Panc1 (cell line): ENCODE results near the gene RIC8B. TPM values are rescaled to one million over a fixed set of nuclear protein-coding genes. Genes with fewer than 3 reads are reported as not detected.

Experiments
- ATAC-seq: fragments of 200-7000 bp; cut with Tn5 transposase; 2 replicates; pipeline ENCODE4 v1.9.1; 2020; ENCODE audit warnings: mild to moderate bottlenecking, moderate library complexity
- BruUV-seq: library from RNA; stranded (reverse); fragments of 400-500 nt; replicated peaks from 2 replicates; lab custom pipeline; 2021; lab: Mats Ljungman, UMichigan
- CTCF ChIA-PET: fragments of 300-600 bp; sonication (Branson Sonifier 250); formaldehyde crosslinking; loops from one replicate; lab custom pipeline; 2022; ENCODE audit warnings: antibody characterized with exemption; lab: Charles Lee
- POLR2A ChIA-PET: fragments of 300-600 bp; sonication (Branson Sonifier 250); formaldehyde crosslinking; loops from one replicate; lab custom pipeline; 2022; ENCODE audit warnings: antibody characterized with exemption; lab: Charles Lee
- DNase-seq: peaks from one replicate; pipeline ENCODE4 v3.0.0-alpha.2; 2010; ENCODE audit warnings: low read depth, low spot score
- H3K27ac ChIP-seq: 2 replicates; pipeline ENCODE4 v1.5.1; 2011; ENCODE audit warnings: mild to moderate bottlenecking, low read length, inconsistent platforms
- H3K27me3 ChIP-seq: fragments of 200-500 bp; sonication (Bioruptor generic); 2 replicates; pipeline ENCODE4 v1.6.0; 2014; ENCODE audit warnings: low read length, inconsistent platforms; ENCODE audit not compliant: control insufficient read depth, insufficient read depth
- H3K36me3 ChIP-seq: fragments of 200-500 bp; sonication (Bioruptor generic); 2 replicates; pipeline ENCODE4 v1.5.1; 2014; ENCODE audit warnings: inconsistent platforms, mild to moderate bottlenecking, low read length, moderate library complexity; ENCODE audit not compliant: control insufficient read depth, insufficient read depth
- H3K4me1 ChIP-seq: 2 replicates; pipeline ENCODE4 v1.5.1; 2011; ENCODE audit warnings: inconsistent platforms, mild to moderate bottlenecking, low read length, moderate library complexity; ENCODE audit not compliant: control insufficient read depth, insufficient read depth
- H3K4me3 ChIP-seq, 2 experiments: 2 replicates each; pipeline ENCODE4 v1.5.1; 2011 to 2012; ENCODE audit warnings: low read depth in 2 of 2, low read length in 2 of 2, mild to moderate bottlenecking in 2 of 2, inconsistent platforms in 1 of 2, moderate library complexity in 1 of 2
- H3K9me3 ChIP-seq: fragments of 200-500 bp; sonication (Bioruptor generic); 2 replicates; pipeline ENCODE4 v1.5.1; 2014; ENCODE audit warnings: low read depth, mild to moderate bottlenecking, inconsistent platforms, low read length, moderate library complexity; ENCODE audit not compliant: control insufficient read depth, insufficient read depth
- POLR2AphosphoS5 ChIP-seq: IDR thresholded peaks from 2 replicates; pipeline ENCODE4 v1.6.1; 2012; ENCODE audit warnings: mild to moderate bottlenecking, low read depth, low read length, moderate library complexity
- SIN3A ChIP-seq: IDR thresholded peaks from 2 replicates; pipeline ENCODE4 v1.6.1; 2012; ENCODE audit warnings: low read depth, mild to moderate bottlenecking, low read length, moderate library complexity, borderline replicate concordance; ENCODE audit not compliant: insufficient read depth
- TCF7L2 ChIP-seq: IDR thresholded peaks from 2 replicates; pipeline ENCODE4 v1.6.1; 2011; ENCODE audit warnings: mild to moderate bottlenecking, low read depth, low read length, inconsistent platforms
- in situ Hi-C: cut with HindIII; loops from 2 replicates; pipeline ENCODE4 v1.10.0; 2016; ENCODE audit warnings: low sequenced_read_pairs, low pct_unique_long_range_greater_than_20kb
- intact Hi-C: fragments of 100-400 bp; cut with micrococcal nuclease; formaldehyde crosslinking; loops from one replicate; pipeline ENCODE4 v1.10.0; 2022; ENCODE audit not compliant: unreplicated experiment
- total RNA-seq: library from RNA; stranded (reverse); gene quantifications from one replicate; pipeline ENCODE4 v1.2.1, GENCODE V29; 2021; ENCODE audit not compliant: unreplicated experiment
- TF ChIP-seq, protein P1 (sequence below): fragments of 450-650 bp; IDR thresholded peaks from 2 replicates; pipeline ENCODE4 v1.5.1; 2017; ENCODE audit warnings: mild to moderate bottlenecking
- TF ChIP-seq, protein P2 (sequence below), 2 experiments: IDR thresholded peaks; 2 replicates each; pipeline ENCODE4 v1.6.1; 2011 to 2012; ENCODE audit warnings: low read depth in 2 of 2, control low read depth in 1 of 2, low read length in 1 of 2, mild to moderate bottlenecking in 1 of 2, moderate library complexity in 1 of 2; ENCODE audit not compliant: insufficient read depth in 1 of 2

The RIC8B gene
- total RNA-seq, 1 experiment from 2014 or later = 16.1 TPM

DNA sequence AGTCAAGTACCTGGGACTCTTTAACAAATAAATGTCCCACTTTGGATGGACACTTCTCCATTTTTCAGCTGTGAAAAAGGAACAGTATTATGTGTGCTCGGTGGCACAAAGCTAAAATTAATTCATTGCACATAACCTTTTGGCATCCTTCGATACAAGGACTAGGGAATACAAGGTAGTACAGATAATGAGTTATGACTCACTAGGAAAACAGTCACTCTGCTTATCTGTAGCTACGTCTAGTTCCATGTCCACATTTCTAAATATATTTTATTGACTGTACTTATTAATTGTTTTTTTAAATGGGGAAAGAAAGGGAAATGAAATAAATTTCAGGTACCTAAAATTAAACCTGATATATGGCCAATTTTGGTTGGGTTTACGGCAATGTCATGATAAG is 35.2 kb upstream of the RIC8B start:
- Histone ChIP-seq H3K36me3 (no peaks in the 10 kb centered on the region), H3K4me3 (no peak overlapping the region), H3K4me1 (no peaks in the 10 kb centered on the region; the same call in 1 of the 2 replicates), H3K27ac (no peak overlapping the region), H3K27me3 (peaks cover 23% of the 10 kb centered on the region; the same call in 1 of the 2 replicates), H3K9me3 (no peaks in the 10 kb centered on the region)
- TF ChIP-seq TCF7L2 (no peak), SIN3A (no peak), POLR2AphosphoS5 (no peak)
- TF ChIP-seq, protein P1, sequence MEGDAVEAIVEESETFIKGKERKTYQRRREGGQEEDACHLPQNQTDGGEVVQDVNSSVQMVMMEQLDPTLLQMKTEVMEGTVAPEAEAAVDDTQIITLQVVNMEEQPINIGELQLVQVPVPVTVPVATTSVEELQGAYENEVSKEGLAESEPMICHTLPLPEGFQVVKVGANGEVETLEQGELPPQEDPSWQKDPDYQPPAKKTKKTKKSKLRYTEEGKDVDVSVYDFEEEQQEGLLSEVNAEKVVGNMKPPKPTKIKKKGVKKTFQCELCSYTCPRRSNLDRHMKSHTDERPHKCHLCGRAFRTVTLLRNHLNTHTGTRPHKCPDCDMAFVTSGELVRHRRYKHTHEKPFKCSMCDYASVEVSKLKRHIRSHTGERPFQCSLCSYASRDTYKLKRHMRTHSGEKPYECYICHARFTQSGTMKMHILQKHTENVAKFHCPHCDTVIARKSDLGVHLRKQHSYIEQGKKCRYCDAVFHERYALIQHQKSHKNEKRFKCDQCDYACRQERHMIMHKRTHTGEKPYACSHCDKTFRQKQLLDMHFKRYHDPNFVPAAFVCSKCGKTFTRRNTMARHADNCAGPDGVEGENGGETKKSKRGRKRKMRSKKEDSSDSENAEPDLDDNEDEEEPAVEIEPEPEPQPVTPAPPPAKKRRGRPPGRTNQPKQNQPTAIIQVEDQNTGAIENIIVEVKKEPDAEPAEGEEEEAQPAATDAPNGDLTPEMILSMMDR = no peak
- TF ChIP-seq, protein P2, sequence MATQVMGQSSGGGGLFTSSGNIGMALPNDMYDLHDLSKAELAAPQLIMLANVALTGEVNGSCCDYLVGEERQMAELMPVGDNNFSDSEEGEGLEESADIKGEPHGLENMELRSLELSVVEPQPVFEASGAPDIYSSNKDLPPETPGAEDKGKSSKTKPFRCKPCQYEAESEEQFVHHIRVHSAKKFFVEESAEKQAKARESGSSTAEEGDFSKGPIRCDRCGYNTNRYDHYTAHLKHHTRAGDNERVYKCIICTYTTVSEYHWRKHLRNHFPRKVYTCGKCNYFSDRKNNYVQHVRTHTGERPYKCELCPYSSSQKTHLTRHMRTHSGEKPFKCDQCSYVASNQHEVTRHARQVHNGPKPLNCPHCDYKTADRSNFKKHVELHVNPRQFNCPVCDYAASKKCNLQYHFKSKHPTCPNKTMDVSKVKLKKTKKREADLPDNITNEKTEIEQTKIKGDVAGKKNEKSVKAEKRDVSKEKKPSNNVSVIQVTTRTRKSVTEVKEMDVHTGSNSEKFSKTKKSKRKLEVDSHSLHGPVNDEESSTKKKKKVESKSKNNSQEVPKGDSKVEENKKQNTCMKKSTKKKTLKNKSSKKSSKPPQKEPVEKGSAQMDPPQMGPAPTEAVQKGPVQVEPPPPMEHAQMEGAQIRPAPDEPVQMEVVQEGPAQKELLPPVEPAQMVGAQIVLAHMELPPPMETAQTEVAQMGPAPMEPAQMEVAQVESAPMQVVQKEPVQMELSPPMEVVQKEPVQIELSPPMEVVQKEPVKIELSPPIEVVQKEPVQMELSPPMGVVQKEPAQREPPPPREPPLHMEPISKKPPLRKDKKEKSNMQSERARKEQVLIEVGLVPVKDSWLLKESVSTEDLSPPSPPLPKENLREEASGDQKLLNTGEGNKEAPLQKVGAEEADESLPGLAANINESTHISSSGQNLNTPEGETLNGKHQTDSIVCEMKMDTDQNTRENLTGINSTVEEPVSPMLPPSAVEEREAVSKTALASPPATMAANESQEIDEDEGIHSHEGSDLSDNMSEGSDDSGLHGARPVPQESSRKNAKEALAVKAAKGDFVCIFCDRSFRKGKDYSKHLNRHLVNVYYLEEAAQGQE (IDR thresholded peaks at IDR 0.05; ENCODE audit: insufficient read depth in 1 of 2, low read depth in 2 of 2, low read length in 1 of 2) = no peak
- POLR2A ChIA-PET = no interaction called here
- BruUV-seq = no TSS peak
- CTCF ChIA-PET = no interaction called here
- intact Hi-C loops = no loop called here
- ATAC-seq (no peak), DNase-seq (no peak)
- in situ Hi-C loops = no loop called here

DNA sequence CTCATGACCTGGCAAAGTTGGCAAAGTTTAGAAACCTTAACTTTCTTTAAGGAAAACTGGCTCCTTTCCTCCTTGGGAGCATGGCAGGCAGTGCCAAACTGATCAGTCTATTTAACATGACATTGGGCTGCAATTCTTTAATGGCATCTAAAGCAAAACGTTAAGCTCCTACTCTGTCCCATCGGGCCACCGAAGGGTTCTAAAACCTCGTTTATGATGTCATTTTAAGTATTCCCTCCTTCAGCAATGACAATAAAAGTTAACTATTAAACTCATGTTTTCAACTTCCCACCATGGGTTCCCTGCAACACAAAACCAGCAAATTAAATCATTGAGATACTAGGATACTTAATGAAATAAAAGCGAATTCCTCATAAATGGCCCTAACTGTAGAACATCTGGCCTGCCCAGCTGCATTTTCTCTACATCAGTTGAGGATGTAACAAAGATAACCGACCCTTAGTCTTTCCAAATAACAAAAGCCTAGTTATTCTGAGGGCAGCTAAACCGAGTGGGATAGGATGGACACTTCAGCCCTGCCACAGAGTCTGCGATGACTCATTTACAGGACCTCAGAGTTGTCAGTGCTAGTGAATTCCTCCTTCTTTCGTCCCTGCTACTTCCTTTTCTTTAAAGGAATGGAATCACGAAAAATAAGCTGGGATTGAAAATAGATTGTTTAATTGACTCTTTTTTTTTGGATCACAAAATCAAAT is 34.5 kb upstream of the RIC8B start:
- H3K36me3 ChIP-seq = no peaks in the 10 kb centered on the region
- TF ChIP-seq, protein P2 (IDR thresholded peaks at IDR 0.05; ENCODE audit: insufficient read depth in 1 of 2, low read depth in 2 of 2, low read length in 1 of 2) = no peak
- TF ChIP-seq TCF7L2 (no peak), POLR2AphosphoS5 (no peak), SIN3A (no peak)
- TF ChIP-seq, protein P1 = no peak
- no peak overlapping the region for H3K27ac ChIP-seq
- peaks cover 29% of the 10 kb centered on the region; the same call in 1 of the 2 replicates for H3K27me3 ChIP-seq
- H3K4me3 ChIP-seq = no peak overlapping the region
- ChIA-PET POLR2A (no interaction called here), CTCF (no interaction called here)
- in situ Hi-C loops = no loop called here
- no peaks in the 10 kb centered on the region; the same call in 1 of the 2 replicates for H3K4me1 ChIP-seq
- no peak for ATAC-seq
- no peaks in the 10 kb centered on the region for H3K9me3 ChIP-seq
- no peak for DNase-seq
- BruUV-seq = no TSS peak
- intact Hi-C loops = no loop called here
